ENCODE measurements around the gene BCR. TPM values are rescaled to one million over a fixed set of nuclear protein-coding genes. Genes with fewer than 3 reads are reported as not detected.
"Not testable (repeated sequence)": the region's sequence is repeated elsewhere in the genome, so short reads cannot be mapped to it uniquely, and the experiment has no call there.

BCR gene
- total RNA-seq, 2 experiments from 2014 or later: 42.2 to 51.3 TPM

GRCh38 chr22:23364389-23364788, 184.1 kb downstream of the BCR start:
- Histone ChIP-seq H3K9me2 (ENCODE audit: insufficient read depth, low read length) (no peaks in the 10 kb centered on the region), H3K36me3 (ENCODE audit: insufficient read depth, low read length) (no peaks in the 10 kb centered on the region), H3K79me2 (ENCODE audit: insufficient read depth, low read depth, low read length) (no peaks in the 10 kb centered on the region), H3K4me3 (ENCODE audit: low read depth, low read length, poor library complexity, severe bottlenecking) (no peak overlapping the region), H3K4me1 (ENCODE audit: insufficient read depth, low read length, poor library complexity, severe bottlenecking) (no peaks in the 10 kb centered on the region), H3K9me3 (ENCODE audit: low read length) (no peaks in the 10 kb centered on the region), H4K20me1 (ENCODE audit: insufficient read depth, low read length) (no peaks in the 10 kb centered on the region), H3K4me2 (ENCODE audit: low read length) (no peak overlapping the region), H2AFZ (ENCODE audit: low read length) (no peak overlapping the region), H3K27ac (ENCODE audit: low read depth, low read length, poor library complexity, severe bottlenecking) (no peak overlapping the region)
- ChIA-PET POLR2A (no interaction called here), CTCF (ENCODE audit: unreplicated experiment) (no interaction called here)
- no peak for TF ChIP-seq EZH2phosphoT487 (IDR thresholded peaks at IDR 0.05; ENCODE audit: borderline replicate concordance, low read depth, low read length)
- TF ChIP-seq CTCF (conservative IDR thresholded peaks at IDR 0.05; ENCODE audit: low read length): no peak
- intact Hi-C loops (cut with micrococcal nuclease; ENCODE audit: unreplicated experiment): no loop called here
- BruUV-seq (replicated peaks): no TSS peak
- no peak for DNase-seq (ENCODE audit: low spot score)

GRCh38 chr22:23365524-23365923, 185.2 kb downstream of the BCR start:
- intact Hi-C loops (cut with micrococcal nuclease; ENCODE audit: unreplicated experiment): no loop called here
- no TSS peak for BruUV-seq (replicated peaks)
- ChIA-PET POLR2A (no interaction called here), CTCF (ENCODE audit: unreplicated experiment) (no interaction called here)
- Histone ChIP-seq H3K4me1 (ENCODE audit: insufficient read depth, low read length, poor library complexity, severe bottlenecking) (no peaks in the 10 kb centered on the region), H3K4me3 (ENCODE audit: low read depth, low read length, poor library complexity, severe bottlenecking) (no peak overlapping the region), H3K9me2 (ENCODE audit: insufficient read depth, low read length) (no peaks in the 10 kb centered on the region), H3K36me3 (ENCODE audit: insufficient read depth, low read length) (no peaks in the 10 kb centered on the region), H2AFZ (ENCODE audit: low read length) (no peak overlapping the region), H4K20me1 (ENCODE audit: insufficient read depth, low read length) (no peaks in the 10 kb centered on the region), H3K79me2 (ENCODE audit: insufficient read depth, low read depth, low read length) (no peaks in the 10 kb centered on the region), H3K4me2 (ENCODE audit: low read length) (no peak overlapping the region), H3K27ac (ENCODE audit: low read depth, low read length, poor library complexity, severe bottlenecking) (no peak overlapping the region), H3K9me3 (ENCODE audit: low read length) (no peaks in the 10 kb centered on the region)
- TF ChIP-seq CTCF (conservative IDR thresholded peaks at IDR 0.05; ENCODE audit: low read length) (no peak), EZH2phosphoT487 (IDR thresholded peaks at IDR 0.05; ENCODE audit: borderline replicate concordance, low read depth, low read length) (no peak)
- DNase-seq (ENCODE audit: low spot score): no peak

- no peaks in the 10 kb centered on the region for H4K20me1 ChIP-seq (ENCODE audit: insufficient read depth, low read length)
- H3K4me2 ChIP-seq (ENCODE audit: low read length): no peak overlapping the region
- H3K36me3 ChIP-seq (ENCODE audit: insufficient read depth, low read length): no peaks in the 10 kb centered on the region
- H3K9me3 ChIP-seq (ENCODE audit: low read length): no peaks in the 10 kb centered on the region
- H3K27ac ChIP-seq (ENCODE audit: low read depth, low read length, poor library complexity, severe bottlenecking): no peak overlapping the region
- no peak overlapping the region for H2AFZ ChIP-seq (ENCODE audit: low read length)
- H3K9me2 ChIP-seq (ENCODE audit: insufficient read depth, low read length): no peaks in the 10 kb centered on the region
- intact Hi-C loops (cut with micrococcal nuclease; ENCODE audit: unreplicated experiment): no loop called here
- ChIA-PET CTCF (ENCODE audit: unreplicated experiment) (interaction anchor here (0.6 kb wide), 1 partner anchor 283 kb away, joined by 3 read pairs; no protein-coding TSS in a partner anchor), POLR2A (no interaction called here)
- no peaks in the 10 kb centered on the region for H3K4me1 ChIP-seq (ENCODE audit: insufficient read depth, low read length, poor library complexity, severe bottlenecking)
- no peak for DNase-seq (ENCODE audit: low spot score)
- no peak overlapping the region for H3K4me3 ChIP-seq (ENCODE audit: low read depth, low read length, poor library complexity, severe bottlenecking)
- BruUV-seq (replicated peaks): no TSS peak
- TF ChIP-seq EZH2phosphoT487 (IDR thresholded peaks at IDR 0.05; ENCODE audit: borderline replicate concordance, low read depth, low read length) (no peak), CTCF (conservative IDR thresholded peaks at IDR 0.05; ENCODE audit: low read length) (no peak)
- no peaks in the 10 kb centered on the region for H3K79me2 ChIP-seq (ENCODE audit: insufficient read depth, low read depth, low read length)
These were observed 185.7 kb downstream of the BCR start for GRCh38 chr22:23365961-23366360.

GRCh38 chr22:23367196-23367595, 186.9 kb downstream of the BCR start:
- H3K4me1 ChIP-seq (ENCODE audit: insufficient read depth, low read length, poor library complexity, severe bottlenecking); H3K27ac ChIP-seq (ENCODE audit: low read depth, low read length, poor library complexity, severe bottlenecking); CTCF ChIA-PET (ENCODE audit: unreplicated experiment); POLR2A ChIA-PET; DNase-seq (ENCODE audit: low spot score); H4K20me1 ChIP-seq (ENCODE audit: insufficient read depth, low read length); H3K79me2 ChIP-seq (ENCODE audit: insufficient read depth, low read depth, low read length); H2AFZ ChIP-seq (ENCODE audit: low read length); H3K9me3 ChIP-seq (ENCODE audit: low read length); intact Hi-C loops (cut with micrococcal nuclease; ENCODE audit: unreplicated experiment); BruUV-seq (replicated peaks); H3K36me3 ChIP-seq (ENCODE audit: insufficient read depth, low read length); H3K4me2 ChIP-seq (ENCODE audit: low read length); H3K9me2 ChIP-seq (ENCODE audit: insufficient read depth, low read length); H3K4me3 ChIP-seq (ENCODE audit: low read depth, low read length, poor library complexity, severe bottlenecking): not testable (repeated sequence)
